Activated gamma-delta T cell (primary cell): Measurements from ENCODE around the gene AFG3L2.

Source experiments
- DNase-seq: peaks from one replicate; lab custom pipeline; 2025; lab: John Stamatoyannopoulos, UW

AFG3L2 gene

GRCh38 chr18:12304351-12305210, 72.4 kb downstream of the AFG3L2 start:
- DNase-seq = no peak

- DNase-seq = no peak
Measured at GRCh38 chr18:12302391-12303147, 74.5 kb downstream of the AFG3L2 start.

- DNase-seq = no peak
Measured at GRCh38 chr18:12301263-12302005, 75.6 kb downstream of the AFG3L2 start.

- no peak for DNase-seq
Measured at GRCh38 chr18:12299862-12300261, 77.2 kb downstream of the AFG3L2 start.

GRCh38 chr18:12296457-12296856, 80.6 kb downstream of the AFG3L2 start:
- DNase-seq = no peak

GRCh38 chr18:12296087-12296403, 81.0 kb downstream of the AFG3L2 start:
- no peak for DNase-seq

- DNase-seq = no peak
Measured at GRCh38 chr18:12295389-12296086, 81.5 kb downstream of the AFG3L2 start.

- DNase-seq = no peak
Measured at GRCh38 chr18:12293831-12294230, 83.2 kb downstream of the AFG3L2 start.

- DNase-seq = no peak
Measured at GRCh38 chr18:12291690-12292089, 85.3 kb downstream of the AFG3L2 start.

- no peak for DNase-seq
Measured at GRCh38 chr18:12291161-12291560, 85.9 kb downstream of the AFG3L2 start.

GRCh38 chr18:12290086-12290485, 86.9 kb downstream of the AFG3L2 start:
- DNase-seq = no peak

- DNase-seq = no peak
Measured at GRCh38 chr18:12288403-12288755, 88.6 kb downstream of the AFG3L2 start.

GRCh38 chr18:12287684-12288402, 89.2 kb downstream of the AFG3L2 start:
- DNase-seq = no peak

GRCh38 chr18:12287131-12287681, 89.8 kb downstream of the AFG3L2 start:
- no peak for DNase-seq

- DNase-seq = no peak
Measured at GRCh38 chr18:12283666-12284065, 93.4 kb downstream of the AFG3L2 start.

GRCh38 chr18:12283256-12283655, 93.8 kb downstream of the AFG3L2 start:
- no peak for DNase-seq

GRCh38 chr18:12282442-12283039, 94.5 kb downstream of the AFG3L2 start:
- no peak for DNase-seq

- no peak for DNase-seq
Measured at GRCh38 chr18:12281861-12282260, 95.2 kb downstream of the AFG3L2 start.

- no peak for DNase-seq
Measured at GRCh38 chr18:12279781-12280531, 97.1 kb downstream of the AFG3L2 start.
